Lung (tissue), 12 donors: ENCODE data around the gene RELN. TPM values are rescaled to one million over a fixed set of nuclear protein-coding genes. Genes with fewer than 3 reads are reported as not detected.
"Not testable (repeated sequence)": the region's sequence is repeated elsewhere in the genome, so short reads cannot be mapped to it uniquely, and the experiment has no call there.

Experiments
- ATAC-seq: fragments of 200-7000 bp; cut with Tn5 transposase; one replicate; pipeline ENCODE4 v1.9.1; 2020; ENCODE audit warnings: moderate number of reproducible peaks; ENCODE audit not compliant: insufficient read depth, low FRiP score
- DNase-seq, 3 donors: peaks; one replicate each; pipeline ENCODE4 v3.0.0-alpha.2; 2013 to 2017
- H3K27ac ChIP-seq, 2 donors: one replicate each; pipeline ENCODE4 v1.5.1; 2013; ENCODE audit warnings: mild to moderate bottlenecking in 2 of 2, moderate library complexity in 2 of 2, control low read depth in 1 of 2, inconsistent platforms in 1 of 2, low read depth in 1 of 2, low read length in 1 of 2
- H3K27me3 ChIP-seq, 3 donors: one replicate each; pipeline ENCODE4 v1.5.1; 2013; ENCODE audit warnings: low read length in 2 of 3; ENCODE audit not compliant: control insufficient read depth in 3 of 3, insufficient read depth in 3 of 3
- H3K36me3 ChIP-seq, 4 donors: one replicate each; pipeline ENCODE4 v1.5.1; 2013; ENCODE audit warnings: low read length in 4 of 4, mild to moderate bottlenecking in 1 of 4, moderate library complexity in 1 of 4; ENCODE audit not compliant: control insufficient read depth in 4 of 4, insufficient read depth in 4 of 4
- H3K4me1 ChIP-seq, 5 donors: one replicate each; pipeline ENCODE4 v1.5.1; 2013; ENCODE audit warnings: low read length in 5 of 5, mild to moderate bottlenecking in 2 of 5, moderate library complexity in 1 of 5; ENCODE audit not compliant: control insufficient read depth in 5 of 5, insufficient read depth in 5 of 5
- H3K4me3 ChIP-seq: one replicate; pipeline ENCODE4 v1.5.1; 2013; ENCODE audit warnings: mild to moderate bottlenecking, control low read depth, moderate library complexity
- H3K9ac ChIP-seq, 2 donors: one replicate each; pipeline ENCODE4 v1.5.1; 2013; ENCODE audit warnings: low read length in 2 of 2, control low read depth in 1 of 2; ENCODE audit not compliant: insufficient read depth in 1 of 2
- H3K9me3 ChIP-seq, 4 donors: one replicate each; pipeline ENCODE4 v1.5.1; 2013; ENCODE audit warnings: low read length in 3 of 4, mild to moderate bottlenecking in 1 of 4, moderate library complexity in 1 of 4; ENCODE audit not compliant: control insufficient read depth in 4 of 4, insufficient read depth in 3 of 4
- CTCF ChIP-seq: IDR thresholded peaks from 2 replicates; pipeline ENCODE4 v1.5.1; 2012; ENCODE audit warnings: mild to moderate bottlenecking; ENCODE audit errors: control extremely low read depth, extremely low read depth
- WGBS, 2 donors: extraction: QIAGEN DNeasy Blood & Tissue Kit; methylation state at CpG; one replicate each; pipeline ENCODE4 v1.1.7; 2013; 5-methylcytosine and 5-hydroxymethylcytosine counted together
- polyA plus RNA-seq, 2 donors: library from polyadenylated mRNA; stranded (reverse); fragments of 200-250 nt; gene quantifications; one replicate each; pipeline ENCODE4 v1.2.1, GENCODE V29; 2013
- total RNA-seq, 2 donors: library from RNA; depleted of rRNA in 1 of 2; stranded (reverse); fragments of >200 nt in 1 of 2; gene quantifications; one replicate each; pipeline ENCODE4 v1.2.1, GENCODE V29; 2014 to 2021
- donor health status: control.
- donor health status: control.
- donor health status: Bipolar disorder and iron deficiency.
- donor health status: healthy.
- donor health status: DM: yes; HTN: yes; CAD: no.

Gene RELN
- total and polyA plus RNA-seq, 4 donors: 0.24 to 7.7 (median 2.0) TPM

- Histone ChIP-seq H3K36me3 (no peaks in the 10 kb centered on the region), H3K4me3 (no peak overlapping the region), H3K27ac (no peak overlapping the region), H3K27me3 (no peaks in the 10 kb centered on the region), H3K9ac (no peak overlapping the region), H3K9me3 (peaks cover 0 to 3% (median 0%) of the 10 kb centered on the region in 4 donors), H3K4me1 (no peaks in the 10 kb centered on the region)
- no peak for DNase-seq
- no peak for TF ChIP-seq CTCF
- 82 to 87% methylated on average over 4 of the region's 4 CpGs for WGBS, 2 donors
- no peak for ATAC-seq
These were observed 488.3 kb downstream of the RELN start for GRCh38 chr7:103501206-103501605.

- H3K36me3 ChIP-seq: no peaks in the 10 kb centered on the region
- no peak for ATAC-seq
- no peak overlapping the region for H3K4me3 ChIP-seq
- TF ChIP-seq CTCF: no peak
- no peaks in the 10 kb centered on the region for H3K4me1 ChIP-seq
- peak in 1 of 3 donors; percentile 7 for DNase-seq
- no peak overlapping the region for H3K9ac ChIP-seq
- H3K27me3 ChIP-seq: no peaks in the 10 kb centered on the region
- H3K9me3 ChIP-seq: peaks cover 0 to 1% (median 0%) of the 10 kb centered on the region in 4 donors
- 50 to 67% methylated on average over 1 of the region's 1 CpG for WGBS, 2 donors
- no peak overlapping the region for H3K27ac ChIP-seq
These were observed 489.5 kb downstream of the RELN start for GRCh38 chr7:103499976-103500375.

- H3K27me3 ChIP-seq: no peaks in the 10 kb centered on the region
These were observed 502.0 kb downstream of the RELN start for GRCh38 chr7:103487419-103487818.

GRCh38 chr7:103486873-103487272, 502.6 kb downstream of the RELN start:
- H3K9ac ChIP-seq, H3K4me1 ChIP-seq, H3K9me3 ChIP-seq, H3K27me3 ChIP-seq, H3K36me3 ChIP-seq, DNase-seq, H3K27ac ChIP-seq, H3K4me3 ChIP-seq, ATAC-seq: not testable (repeated sequence)
- 82 to 93% methylated on average over 3 of the region's 3 CpGs for WGBS, 2 donors

More at GRCh38 chr7:103487419-103487818, 502.0 kb downstream of the RELN start:
- Histone ChIP-seq H3K9me3 (peaks cover 0 to 2% (median 0%) of the 10 kb centered on the region in 4 donors), H3K27ac (no peak overlapping the region), H3K4me3 (no peak overlapping the region), H3K4me1 (no peaks in the 10 kb centered on the region), H3K36me3 (peaks cover 0 to 2% (median 0%) of the 10 kb centered on the region in 4 donors), H3K9ac (no peak overlapping the region)
- TF ChIP-seq CTCF: no peak
- WGBS, 2 donors: 71 to 81% methylated on average over 4 of the region's 4 CpGs
- no peak for DNase-seq
- ATAC-seq: no peak
